Measurements from ENCODE around the gene RAB40B.
"Not testable (repeated sequence)": the region's sequence is repeated elsewhere in the genome, so short reads cannot be mapped to it uniquely, and the experiment has no call there.

RAB40B gene

GRCh38 chr17:82662711-82663261 lies 35.7 kb downstream of the RAB40B start:
- no peak overlapping the region for H3K27ac ChIP-seq (ENCODE audit: low read depth, low read length)
- H3K4me1 ChIP-seq (ENCODE audit: insufficient read depth, low read length), result no peaks in the 10 kb centered on the region
- no peak overlapping the region for H3K4me3 ChIP-seq (ENCODE audit: low read depth in 1 of 2, low read length in 2 of 2)
- no peak overlapping the region for H3K9ac ChIP-seq (ENCODE audit: low read length)
- H3K27me3 ChIP-seq (ENCODE audit: control insufficient read depth in 1 of 2, insufficient read depth in 2 of 2, low read length in 2 of 2), result no peaks in the 10 kb centered on the region
- H3K9me3 ChIP-seq (ENCODE audit: low read length), result no peaks in the 10 kb centered on the region
- peaks cover 13% of the 10 kb centered on the region for H3K36me3 ChIP-seq (ENCODE audit: insufficient read depth, low read length)

GRCh38 chr17:82661717-82662683 lies 36.5 kb downstream of the RAB40B start:
- H3K36me3 ChIP-seq (ENCODE audit: insufficient read depth, low read length), result peaks cover 13% of the 10 kb centered on the region
- no peak overlapping the region for H3K27ac ChIP-seq (ENCODE audit: low read depth, low read length)
- no peak overlapping the region for H3K9ac ChIP-seq (ENCODE audit: low read length)
- H3K9me3 ChIP-seq (ENCODE audit: low read length), result no peaks in the 10 kb centered on the region
- H3K27me3 ChIP-seq (ENCODE audit: control insufficient read depth in 1 of 2, insufficient read depth in 2 of 2, low read length in 2 of 2), result no peaks in the 10 kb centered on the region
- H3K4me1 ChIP-seq (ENCODE audit: insufficient read depth, low read length), result no peaks in the 10 kb centered on the region
- no peak overlapping the region for H3K4me3 ChIP-seq (ENCODE audit: low read depth in 1 of 2, low read length in 2 of 2)

GRCh38 chr17:82659886-82660285 lies 38.6 kb downstream of the RAB40B start:
- Histone ChIP-seq H3K36me3 (ENCODE audit: insufficient read depth, low read length) (peaks cover 13% of the 10 kb centered on the region), H3K4me1 (ENCODE audit: insufficient read depth, low read length) (no peaks in the 10 kb centered on the region)

DNA sequence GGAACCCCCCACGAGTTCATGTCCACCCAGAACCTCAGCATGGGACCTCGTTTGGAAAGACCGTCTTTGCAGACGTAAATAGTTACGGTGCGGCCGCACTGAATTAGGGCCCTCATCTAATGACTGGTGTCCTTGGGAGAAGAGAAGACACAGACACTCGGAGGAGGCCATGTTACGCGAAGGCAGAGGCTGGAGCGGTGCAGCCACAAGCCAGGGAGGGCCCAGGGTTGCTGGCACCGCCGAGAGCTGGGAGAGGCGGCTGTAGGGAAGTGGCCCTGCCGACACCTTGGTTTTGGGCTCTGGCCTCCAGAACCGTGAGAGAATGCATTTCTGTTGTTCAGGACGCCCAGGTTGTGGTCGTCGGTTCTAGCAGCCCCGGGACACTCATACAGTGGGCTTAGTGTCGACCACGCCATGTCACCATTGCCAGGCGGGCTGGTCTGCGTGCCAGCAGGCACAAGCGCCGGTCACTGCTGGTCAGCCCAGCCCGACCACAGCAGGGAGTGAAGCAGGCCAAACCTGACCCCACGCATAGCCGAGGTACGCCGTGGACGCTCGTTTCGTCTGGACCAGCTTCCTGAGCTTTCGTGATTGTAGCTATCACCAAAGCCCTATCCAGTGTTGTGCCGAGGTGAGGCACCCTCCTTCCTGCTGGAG lies 39.6 kb downstream of the RAB40B start:
- H3K36me3 ChIP-seq (ENCODE audit: insufficient read depth, low read length), result peaks cover 13% of the 10 kb centered on the region
- no peak overlapping the region for H3K27ac ChIP-seq (ENCODE audit: low read depth, low read length)
- H3K27me3 ChIP-seq (ENCODE audit: control insufficient read depth in 1 of 2, insufficient read depth in 2 of 2, low read length in 2 of 2), result no peaks in the 10 kb centered on the region
- no peak overlapping the region for H3K4me3 ChIP-seq (ENCODE audit: low read depth in 1 of 2, low read length in 2 of 2)
- H3K9me3 ChIP-seq (ENCODE audit: low read length), result no peaks in the 10 kb centered on the region
- H3K4me1 ChIP-seq (ENCODE audit: insufficient read depth, low read length), result no peaks in the 10 kb centered on the region
- no peak overlapping the region for H3K9ac ChIP-seq (ENCODE audit: low read length)

More at GRCh38 chr17:82659886-82660285, 38.6 kb downstream of the RAB40B start:
- H3K9me3 ChIP-seq (ENCODE audit: low read length), result no peaks in the 10 kb centered on the region
- no peak overlapping the region for H3K4me3 ChIP-seq (ENCODE audit: low read depth in 1 of 2, low read length in 2 of 2)
- no peak overlapping the region for H3K27ac ChIP-seq (ENCODE audit: low read depth, low read length)
- H3K27me3 ChIP-seq (ENCODE audit: control insufficient read depth in 1 of 2, insufficient read depth in 2 of 2, low read length in 2 of 2), result no peaks in the 10 kb centered on the region
- no peak overlapping the region for H3K9ac ChIP-seq (ENCODE audit: low read length)

GRCh38 chr17:82658331-82658730 lies 40.2 kb downstream of the RAB40B start:
- H3K36me3 ChIP-seq (ENCODE audit: insufficient read depth, low read length), result peaks cover 13% of the 10 kb centered on the region

GRCh38 chr17:82657926-82658325 lies 40.6 kb downstream of the RAB40B start:
- peaks cover 13% of the 10 kb centered on the region for H3K36me3 ChIP-seq (ENCODE audit: insufficient read depth, low read length)

More at GRCh38 chr17:82658331-82658730, 40.2 kb downstream of the RAB40B start:
- Histone ChIP-seq H3K4me3 (ENCODE audit: low read depth in 1 of 2, low read length in 2 of 2) (no peak overlapping the region), H3K9ac (ENCODE audit: low read length) (no peak overlapping the region), H3K27ac (ENCODE audit: low read depth, low read length) (no peak overlapping the region), H3K4me1 (ENCODE audit: insufficient read depth, low read length) (no peaks in the 10 kb centered on the region), H3K9me3 (ENCODE audit: low read length) (no peaks in the 10 kb centered on the region), H3K27me3 (ENCODE audit: control insufficient read depth in 1 of 2, insufficient read depth in 2 of 2, low read length in 2 of 2) (no peaks in the 10 kb centered on the region)

DNA sequence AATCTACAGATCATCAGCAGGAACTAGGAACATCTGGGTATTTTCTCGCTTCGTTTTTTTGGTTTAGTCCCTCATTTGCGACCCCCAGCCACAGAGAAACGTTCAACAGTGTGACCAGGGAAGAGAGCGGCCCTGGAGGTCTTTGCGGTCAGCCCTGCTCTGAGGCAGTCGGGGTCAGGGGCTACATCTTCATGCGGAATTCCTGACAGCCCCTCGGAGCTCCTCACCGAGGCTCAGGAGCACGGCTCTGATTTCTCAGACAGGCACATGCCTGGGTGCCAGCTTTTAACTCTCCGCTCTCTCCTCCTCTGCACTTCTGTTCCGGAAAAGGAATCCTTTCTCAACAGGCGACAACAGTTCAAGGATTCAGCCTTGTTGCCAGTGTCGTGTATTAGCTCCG lies 42.2 kb downstream of the RAB40B start:
- H3K9ac ChIP-seq (ENCODE audit: low read length), result no peak overlapping the region
- H3K4me3 ChIP-seq (ENCODE audit: low read depth in 1 of 2, low read length in 2 of 2), result no peak overlapping the region
- H3K9me3 ChIP-seq (ENCODE audit: low read length), result no peaks in the 10 kb centered on the region
- peaks cover 13% of the 10 kb centered on the region for H3K36me3 ChIP-seq (ENCODE audit: insufficient read depth, low read length)
- no peak overlapping the region for H3K27ac ChIP-seq (ENCODE audit: low read depth, low read length)
- H3K27me3 ChIP-seq (ENCODE audit: control insufficient read depth in 1 of 2, insufficient read depth in 2 of 2, low read length in 2 of 2), result no peaks in the 10 kb centered on the region
- no peaks in the 10 kb centered on the region for H3K4me1 ChIP-seq (ENCODE audit: insufficient read depth, low read length)

More at GRCh38 chr17:82657926-82658325, 40.6 kb downstream of the RAB40B start:
- Histone ChIP-seq H3K9ac (ENCODE audit: low read length) (no peak overlapping the region), H3K4me1 (ENCODE audit: insufficient read depth, low read length) (no peaks in the 10 kb centered on the region), H3K27ac (ENCODE audit: low read depth, low read length) (no peak overlapping the region), H3K27me3 (ENCODE audit: control insufficient read depth in 1 of 2, insufficient read depth in 2 of 2, low read length in 2 of 2) (no peaks in the 10 kb centered on the region), H3K9me3 (ENCODE audit: low read length) (no peaks in the 10 kb centered on the region), H3K4me3 (ENCODE audit: low read depth in 1 of 2, low read length in 2 of 2) (no peak overlapping the region)

DNA sequence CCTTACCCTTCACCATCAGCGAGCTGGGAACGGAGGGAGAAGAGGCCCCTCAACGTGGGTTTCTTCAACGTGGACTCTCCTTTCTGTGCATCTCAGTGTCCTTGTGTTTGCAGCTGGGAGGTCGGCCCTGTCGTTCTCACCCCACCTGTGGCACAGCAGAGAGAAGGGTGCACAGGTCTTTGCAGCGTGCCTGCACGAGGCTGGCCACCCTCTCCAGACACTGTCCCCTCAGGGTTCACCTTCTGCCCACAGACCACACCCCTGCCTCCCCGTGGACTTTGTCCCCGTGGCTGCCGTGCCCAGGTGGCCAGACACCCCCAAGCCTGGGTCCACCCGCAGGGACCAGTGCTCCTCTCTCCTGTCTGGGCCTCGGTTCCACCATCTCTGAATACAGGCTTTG lies 43.0 kb downstream of the RAB40B start:
- no peak overlapping the region for H3K4me3 ChIP-seq (ENCODE audit: low read depth in 1 of 2, low read length in 2 of 2)
- no peaks in the 10 kb centered on the region for H3K4me1 ChIP-seq (ENCODE audit: insufficient read depth, low read length)
- H3K9me3 ChIP-seq (ENCODE audit: low read length), result no peaks in the 10 kb centered on the region
- no peak overlapping the region for H3K9ac ChIP-seq (ENCODE audit: low read length)
- no peaks in the 10 kb centered on the region for H3K27me3 ChIP-seq (ENCODE audit: control insufficient read depth in 1 of 2, insufficient read depth in 2 of 2, low read length in 2 of 2)
- H3K27ac ChIP-seq (ENCODE audit: low read depth, low read length), result no peak overlapping the region
- peaks cover 12% of the 10 kb centered on the region for H3K36me3 ChIP-seq (ENCODE audit: insufficient read depth, low read length)

DNA sequence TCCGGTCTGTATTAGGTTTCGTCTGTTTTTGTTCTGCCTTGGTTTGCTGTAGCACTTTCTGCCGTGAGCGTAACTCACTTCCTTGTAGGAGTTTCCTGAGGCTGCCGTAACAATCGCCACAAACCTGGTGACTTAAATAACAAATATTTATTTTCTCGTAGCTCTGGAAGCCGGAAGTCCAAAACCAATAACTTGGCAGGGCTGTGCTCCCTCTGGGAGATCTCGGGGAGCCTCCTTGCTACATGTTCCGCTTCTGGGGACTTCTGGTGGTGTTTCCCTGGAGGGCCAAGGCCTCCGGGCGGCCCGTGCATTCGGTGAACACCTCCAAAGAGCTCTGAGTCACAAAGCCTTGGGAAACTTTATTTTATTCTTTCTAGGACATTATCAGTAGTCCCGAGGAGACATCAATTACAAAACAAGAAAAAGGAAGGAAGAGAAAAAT lies 43.4 kb downstream of the RAB40B start:
- Histone ChIP-seq H3K4me1 (ENCODE audit: insufficient read depth, low read length) (no peaks in the 10 kb centered on the region), H3K27me3 (ENCODE audit: control insufficient read depth in 1 of 2, insufficient read depth in 2 of 2, low read length in 2 of 2) (no peaks in the 10 kb centered on the region), H3K27ac (ENCODE audit: low read depth, low read length) (no peak overlapping the region), H3K9me3 (ENCODE audit: low read length) (no peaks in the 10 kb centered on the region), H3K4me3 (ENCODE audit: low read depth in 1 of 2, low read length in 2 of 2) (no peak overlapping the region), H3K9ac (ENCODE audit: low read length) (no peak overlapping the region), H3K36me3 (ENCODE audit: insufficient read depth, low read length) (peaks cover 8% of the 10 kb centered on the region)

GRCh38 chr17:82654611-82655010 lies 43.9 kb downstream of the RAB40B start:
- not testable (repeated sequence) for H3K9me3 ChIP-seq (ENCODE audit: low read length); H3K4me1 ChIP-seq (ENCODE audit: insufficient read depth, low read length); H3K4me3 ChIP-seq (ENCODE audit: low read depth in 1 of 2, low read length in 2 of 2); H3K27me3 ChIP-seq (ENCODE audit: control insufficient read depth in 1 of 2, insufficient read depth in 2 of 2, low read length in 2 of 2); H3K27ac ChIP-seq (ENCODE audit: low read depth, low read length); H3K36me3 ChIP-seq (ENCODE audit: insufficient read depth, low read length); H3K9ac ChIP-seq (ENCODE audit: low read length)

Measured in muscle layer of colon (tissue), 2 donors.